Measurements from ENCODE around the gene HYAL4.

The HYAL4 gene

DNA sequence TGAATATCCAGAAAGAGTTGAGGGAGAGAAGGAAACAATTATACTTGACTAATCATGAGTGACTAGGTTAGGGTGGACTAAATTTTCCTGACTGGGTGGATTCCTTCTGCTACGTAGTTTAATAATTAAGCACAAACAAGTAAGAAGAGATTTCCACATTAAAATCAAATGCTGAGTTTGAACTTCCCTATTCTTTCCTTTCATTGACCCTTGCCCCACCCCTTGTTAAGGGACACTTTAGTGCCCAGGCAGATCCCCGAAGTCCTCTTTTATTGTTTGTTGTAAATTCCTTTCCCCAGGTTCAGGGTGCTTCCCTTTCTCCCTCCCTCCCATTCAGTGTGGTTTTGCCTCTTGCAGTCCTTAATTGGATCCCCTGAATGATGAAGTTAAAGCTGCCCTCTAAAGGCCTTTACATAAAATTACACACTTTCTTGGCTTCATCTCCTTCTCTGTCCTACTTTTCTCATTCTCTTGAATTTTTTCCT, 71.3 kb downstream of the HYAL4 start:
- peak; percentile 27 for DNase-seq (ENCODE audit: low spot score)

DNA sequence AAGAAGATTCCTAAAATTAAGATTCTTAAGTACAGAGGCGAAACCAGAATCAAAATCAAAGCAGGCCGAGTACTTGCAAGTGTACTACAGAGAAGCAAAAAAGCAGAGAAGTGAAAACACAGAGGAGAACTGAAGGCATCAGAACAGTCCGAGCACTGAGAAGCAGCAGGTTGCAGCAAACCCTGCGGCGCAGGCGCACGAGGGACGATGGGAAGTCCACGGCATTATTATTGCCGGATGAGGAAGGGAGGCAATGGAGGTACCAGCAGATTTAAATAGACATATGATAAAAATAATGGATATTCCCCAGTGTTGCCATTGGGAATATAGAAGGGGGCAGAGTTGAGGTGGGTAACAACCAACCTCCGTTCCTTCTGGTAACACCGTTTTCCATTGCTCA, 72.9 kb downstream of the HYAL4 start:
- DNase-seq (ENCODE audit: low spot score): no peak

DNA sequence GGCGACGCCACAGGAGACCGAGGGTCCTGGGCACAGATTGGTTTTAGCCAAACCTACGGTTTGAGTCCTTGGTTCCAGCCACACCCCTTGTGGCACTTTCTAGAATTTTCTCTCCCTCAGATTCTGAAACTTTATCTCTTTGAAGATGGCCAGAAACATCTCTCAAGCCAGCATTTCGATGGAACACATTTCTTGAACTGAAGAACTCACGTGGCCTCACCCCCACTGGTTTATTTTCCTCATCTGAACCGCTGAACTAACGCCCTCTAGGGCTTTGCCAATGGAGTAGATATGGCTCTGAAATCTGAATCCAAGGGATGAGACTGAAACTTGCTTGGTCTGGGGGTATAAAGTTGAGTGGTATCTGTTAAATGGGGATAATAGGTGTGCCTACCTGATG, 73.3 kb downstream of the HYAL4 start:
- DNase-seq (ENCODE audit: low spot score): no peak

GRCh38 chr7:123923599-123923998, 78.6 kb downstream of the HYAL4 start:
- no peak for DNase-seq (ENCODE audit: low spot score)

GRCh38 chr7:123924941-123925340, 80.0 kb downstream of the HYAL4 start, which contains the start of gene SPAM1:
TSS of gene SPAM1 (plus strand) at chr7:123925241. CDS start at chr7:123953571, 28,330 bp downstream.
- no peak for DNase-seq (ENCODE audit: low spot score)

Measured in HuH-7 (cell line).